PC-9 (cell line): ENCODE measurements around the gene HIBADH. TPM values are rescaled to one million over a fixed set of nuclear protein-coding genes. Genes with fewer than 3 reads are reported as not detected.

Source experiments
- BruUV-seq: library from RNA; stranded (reverse); fragments of 400-500 nt; replicated peaks from 2 replicates; lab custom pipeline; 2021; lab: Mats Ljungman, UMichigan
- CTCF ChIA-PET: fragments of 300-600 bp; sonication (Branson Sonifier 250); formaldehyde crosslinking; loops from one replicate; lab custom pipeline; 2022; ENCODE audit warnings: antibody characterized with exemption; lab: Charles Lee
- POLR2A ChIA-PET: fragments of 300-600 bp; sonication (Branson Sonifier 250); formaldehyde crosslinking; loops from one replicate; lab custom pipeline; 2022; ENCODE audit warnings: antibody characterized with exemption; ENCODE audit not compliant: unreplicated experiment; lab: Charles Lee
- DNase-seq, 2 experiments: peaks; one replicate each; pipeline versions ENCODE4 v3.0.0 to v3.0.0-alpha.2; 2015 to 2022; ENCODE audit warnings: mixed read lengths in 1 of 2
- H2AFZ ChIP-seq: fragments of 200-600 bp; sonication (generic); 2 replicates; pipeline ENCODE4 v1.8.1; 2017; ENCODE audit warnings: antibody characterized with exemption
- H3F3A ChIP-seq: fragments of 200-600 bp; sonication (generic); 2 replicates; pipeline ENCODE4 v1.8.1; 2017; ENCODE audit warnings: antibody characterized with exemption, mild to moderate bottlenecking, low read depth; ENCODE audit not compliant: insufficient read depth
- H3K27ac ChIP-seq: fragments of 200-600 bp; sonication (generic); 2 replicates; pipeline ENCODE4 v1.6.1; 2016; ENCODE audit warnings: mixed run types
- H3K27me3 ChIP-seq: fragments of 200-600 bp; sonication (generic); 2 replicates; pipeline ENCODE4 v1.6.1; 2016; ENCODE audit warnings: low read depth, mixed run types; ENCODE audit not compliant: insufficient read depth
- H3K36me3 ChIP-seq: fragments of 200-600 bp; sonication (generic); 2 replicates; pipeline ENCODE4 v1.6.1; 2016; ENCODE audit warnings: low read depth, mixed run types
- H3K4me1 ChIP-seq: fragments of 200-600 bp; sonication (generic); replicated peaks from 2 replicates; pipeline ENCODE4 v1.6.1; 2016; ENCODE audit warnings: mixed run types; ENCODE audit not compliant: insufficient read depth
- H3K4me2 ChIP-seq: fragments of 200-600 bp; sonication (generic); 2 replicates; pipeline ENCODE4 v1.6.1; 2017; ENCODE audit warnings: mixed run types
- H3K4me3 ChIP-seq: fragments of 200-600 bp; sonication (generic); 2 replicates; pipeline ENCODE4 v1.6.1; 2016; ENCODE audit warnings: mixed run types
- H3K79me2 ChIP-seq: fragments of 200-600 bp; sonication (generic); 2 replicates; pipeline ENCODE4 v1.6.1; 2017; ENCODE audit warnings: low read depth, mixed run types
- H3K9me2 ChIP-seq: fragments of 200-600 bp; sonication (generic); 2 replicates; pipeline ENCODE4 v1.8.1; 2017; ENCODE audit warnings: mild to moderate bottlenecking; ENCODE audit not compliant: insufficient read depth
- H3K9me3 ChIP-seq: fragments of 200-600 bp; sonication (generic); 2 replicates; pipeline ENCODE4 v1.8.1; 2016; ENCODE audit warnings: low read depth; ENCODE audit not compliant: insufficient read depth
- H4K20me1 ChIP-seq: fragments of 200-600 bp; sonication (generic); 2 replicates; pipeline ENCODE4 v1.8.1; 2017; ENCODE audit not compliant: insufficient read depth
- CTCF ChIP-seq: fragments of 200-600 bp; sonication (generic); conservative IDR thresholded peaks from 2 replicates; pipeline ENCODE4 v1.6.1; 2017; ENCODE audit warnings: mixed run types, antibody characterized with exemption, mild to moderate bottlenecking, moderate library complexity
- EZH2 ChIP-seq: fragments of 200-600 bp; sonication (generic); IDR thresholded peaks from 2 replicates; pipeline ENCODE4 v1.8.0; 2017; ENCODE audit warnings: antibody characterized with exemption, low read depth
- intact Hi-C: fragments of 100-400 bp; cut with micrococcal nuclease; formaldehyde crosslinking; loops from one replicate; pipeline ENCODE4 v1.10.0; 2022; ENCODE audit not compliant: unreplicated experiment
- total RNA-seq: library from RNA; stranded (reverse); gene quantifications from 2 replicates; pipeline ENCODE4 v1.2.3, GENCODE V29; 2021

HIBADH gene
- total RNA-seq, 1 experiment from 2014 or later = 73.9 TPM

GRCh38 chr7:27576360-27576944 lies 86.2 kb downstream of the HIBADH start:
- BruUV-seq = no TSS peak
- no peaks in the 10 kb centered on the region for H4K20me1 ChIP-seq
- H3K4me1 ChIP-seq = no peaks in the 10 kb centered on the region
- H3K27me3 ChIP-seq = no peaks in the 10 kb centered on the region
- H3K4me2 ChIP-seq = no peak overlapping the region
- H2AFZ ChIP-seq = no peak overlapping the region
- no peaks in the 10 kb centered on the region for H3K9me3 ChIP-seq
- ChIA-PET POLR2A (interaction anchor here (0.7 kb wide), 1 partner anchor 313 kb away, joined by 9 read pairs; no protein-coding TSS in a partner anchor), CTCF (interaction anchor here (0.6 to 1.2 kb wide), 5 partner anchors 141 to 381 kb away, joined by 3 to 9 read pairs (median 4); partner anchors contain the start of gene HOXA13)
- H3F3A ChIP-seq = 0 out of 2 replicates have a peak, but pooled peaks cover 6% of the 10 kb centered on the region
- intact Hi-C loops = loop anchor here (1.0 to 5.0 kb wide), 7 partner anchors 196 to 516 kb away; partner anchors contain the start of gene HOXA13
- no peak overlapping the region for H3K27ac ChIP-seq
- no peak for DNase-seq
- no peaks in the 10 kb centered on the region for H3K9me2 ChIP-seq
- no peaks in the 10 kb centered on the region for H3K79me2 ChIP-seq
- TF ChIP-seq EZH2 (no peak), CTCF (peak; percentile 91)
- H3K36me3 ChIP-seq = no peaks in the 10 kb centered on the region
- H3K4me3 ChIP-seq = no peak overlapping the region

- no peak for TF ChIP-seq EZH2
- TF ChIP-seq CTCF = no peak
- Histone ChIP-seq H3K27me3 (no peaks in the 10 kb centered on the region), H3K36me3 (no peaks in the 10 kb centered on the region), H3K9me3 (no peaks in the 10 kb centered on the region), H3K9me2 (no peaks in the 10 kb centered on the region), H3K4me3 (no peak overlapping the region), H3K4me1 (no peaks in the 10 kb centered on the region), H3K27ac (no peak overlapping the region), H4K20me1 (no peaks in the 10 kb centered on the region), H3K4me2 (no peak overlapping the region), H2AFZ (no peak overlapping the region), H3K79me2 (no peaks in the 10 kb centered on the region), H3F3A (0 out of 2 replicates have a peak, but pooled peaks cover 6% of the 10 kb centered on the region)
- ChIA-PET CTCF (interaction anchor here (0.8 to 1.2 kb wide), 2 partner anchors 376 to 380 kb away, joined by 3 read pairs; partner anchors contain the start of gene HOXA13), POLR2A (no interaction called here)
- BruUV-seq = no TSS peak
- no peak for DNase-seq
- intact Hi-C loops = loop anchor here (1.0 to 5.0 kb wide), 7 partner anchors 197 to 517 kb away; partner anchors contain the start of gene HOXA13
Observed at GRCh38 chr7:27575613-27576012, 87.1 kb downstream of the HIBADH start.

GRCh38 chr7:27569106-27569505 lies 93.6 kb downstream of the HIBADH start:
- no peak overlapping the region for H3K4me3 ChIP-seq
- no peaks in the 10 kb centered on the region for H3K9me2 ChIP-seq
- H2AFZ ChIP-seq = no peak overlapping the region
- no peak overlapping the region for H3K4me2 ChIP-seq
- TF ChIP-seq CTCF (no peak), EZH2 (no peak)
- H3K36me3 ChIP-seq = no peaks in the 10 kb centered on the region
- H3K27me3 ChIP-seq = no peaks in the 10 kb centered on the region
- 0 out of 2 replicates have a peak, but pooled peaks cover 4% of the 10 kb centered on the region for H3K9me3 ChIP-seq
- no TSS peak for BruUV-seq
- ChIA-PET CTCF (interaction anchor here (0.8 kb wide), 1 partner anchor 373 kb away, joined by 4 read pairs; no protein-coding TSS in a partner anchor), POLR2A (no interaction called here)
- no peak overlapping the region for H3K27ac ChIP-seq
- no peaks in the 10 kb centered on the region for H4K20me1 ChIP-seq
- H3K4me1 ChIP-seq = no peaks in the 10 kb centered on the region
- H3K79me2 ChIP-seq = no peaks in the 10 kb centered on the region
- intact Hi-C loops = no loop called here
- no peaks in the 10 kb centered on the region for H3F3A ChIP-seq
- no peak for DNase-seq
